ENCODE measurements around the gene FRMD4A. TPM values are rescaled to one million over a fixed set of nuclear protein-coding genes. Genes with fewer than 3 reads are reported as not detected.

FRMD4A gene
- total and polyA plus RNA-seq, 5 donors from 2014 or later: 0.34 to 2.4 (median 0.54) TPM

DNA sequence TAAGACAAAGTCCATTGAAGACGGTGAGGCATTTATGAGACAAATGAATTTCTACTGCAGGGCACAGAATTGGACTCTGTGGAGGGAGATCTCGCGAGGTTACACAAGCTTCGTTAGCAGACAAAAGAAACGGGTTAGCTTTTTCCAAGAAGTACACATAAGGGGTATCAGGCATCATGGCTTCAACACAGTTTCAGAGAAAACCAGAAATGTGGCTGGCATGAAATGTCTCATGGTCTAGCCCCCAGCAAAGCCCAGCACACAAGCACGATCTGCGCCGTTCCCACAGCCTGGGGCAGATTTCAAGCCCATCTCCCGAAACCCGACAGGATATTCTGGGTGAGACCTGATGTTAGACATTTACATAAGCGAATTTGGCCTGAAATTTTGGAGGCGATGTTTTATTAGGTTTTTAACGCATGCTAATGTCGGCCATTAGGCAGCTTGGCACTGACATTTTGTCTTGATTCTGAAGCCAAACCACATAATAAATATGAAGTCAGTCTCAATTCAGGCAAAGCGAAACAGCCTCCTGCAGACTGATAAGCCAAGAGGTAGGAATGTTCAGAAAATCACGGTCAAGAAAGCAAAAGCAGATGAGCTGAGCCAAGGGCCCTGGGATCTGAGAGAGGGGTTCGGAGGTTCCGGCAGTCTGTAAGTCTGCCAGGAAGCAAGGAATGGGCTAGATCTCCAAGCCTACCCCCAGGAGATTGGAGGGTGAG is 503.5 kb downstream of the FRMD4A start:
- ATAC-seq (ENCODE audit: low read depth in 2 of 2) (no peak), DNase-seq (no peak)
- no peaks in the 10 kb centered on the region for H3K36me3 ChIP-seq (ENCODE audit: control insufficient read depth, insufficient read depth, low read length)
- Mint-ChIP-seq H3K27me3 (peaks cover 12% of the 10 kb centered on the region), H3K4me3 (no peak overlapping the region), H3K4me1 (peaks cover 0 to 11% (median 6%) of the 10 kb centered on the region in 4 donors), H3K9me3 (peaks cover 0 to 5% (median 0%) of the 10 kb centered on the region in 7 donors), H3K36me3 (no peaks in the 10 kb centered on the region), H3K27ac (no peak overlapping the region)
- H3K4me1 ChIP-seq (ENCODE audit: control insufficient read depth, insufficient read depth, low read length, poor library complexity, severe bottlenecking): no peaks in the 10 kb centered on the region
- H3K9me3 ChIP-seq (ENCODE audit: control insufficient read depth in 2 of 2, low read length in 2 of 2): no peaks in the 10 kb centered on the region
- no peaks in the 10 kb centered on the region for H3K27me3 ChIP-seq (ENCODE audit: control insufficient read depth, insufficient read depth, low read length)
- H3K27ac ChIP-seq (ENCODE audit: insufficient read depth, low read length, poor library complexity, severe bottlenecking): no peak overlapping the region
- no peak overlapping the region for H3K4me3 ChIP-seq (ENCODE audit: low read depth, low read length)

DNA sequence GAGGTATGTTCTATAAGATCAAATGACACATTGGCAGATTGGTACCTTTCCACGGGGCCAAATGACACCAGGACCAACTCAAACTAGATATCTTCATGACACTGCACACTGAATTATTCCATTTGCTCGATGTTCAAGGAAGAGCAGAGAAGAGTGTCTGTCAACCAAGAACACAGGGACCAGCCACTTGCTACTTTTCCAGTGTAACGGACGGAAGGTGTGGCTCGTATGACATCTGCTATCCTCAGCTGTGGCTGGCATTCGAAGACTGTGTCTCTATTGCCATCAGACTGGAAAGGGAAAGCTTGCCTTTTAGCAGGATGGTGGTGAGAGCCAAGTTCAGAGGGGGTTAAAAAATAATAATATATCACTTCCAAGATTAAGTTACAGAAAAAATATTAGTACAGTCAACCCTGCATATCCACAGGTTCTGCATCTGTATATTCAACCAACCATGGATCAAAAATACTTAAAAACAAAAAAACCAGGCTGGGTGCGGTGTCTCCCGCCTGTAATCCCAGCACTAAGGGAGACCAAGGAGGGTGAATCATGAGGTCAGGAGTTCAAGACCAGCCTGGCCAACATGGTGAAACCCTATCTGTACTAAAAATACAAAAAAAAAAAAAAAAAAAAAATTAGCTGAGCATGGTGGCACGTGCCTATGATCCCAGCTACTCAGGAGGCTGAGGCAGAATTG is 506.9 kb downstream of the FRMD4A start:
- Mint-ChIP-seq H3K27me3 (peaks cover 12% of the 10 kb centered on the region), H3K4me3 (no peak overlapping the region), H3K4me1 (peaks cover 0 to 19% (median 10%) of the 10 kb centered on the region in 4 donors), H3K27ac (peak overlapping the region in 1 of 3 donors; percentile 44), H3K9me3 (peaks cover 0 to 5% (median 0%) of the 10 kb centered on the region in 7 donors), H3K36me3 (no peaks in the 10 kb centered on the region)
- H3K4me1 ChIP-seq (ENCODE audit: control insufficient read depth, insufficient read depth, low read length, poor library complexity, severe bottlenecking): peaks cover 14% of the 10 kb centered on the region
- H3K9me3 ChIP-seq (ENCODE audit: control insufficient read depth in 2 of 2, low read length in 2 of 2): no peaks in the 10 kb centered on the region
- no peak overlapping the region for H3K4me3 ChIP-seq (ENCODE audit: low read depth, low read length)
- no peak for ATAC-seq (ENCODE audit: low read depth in 2 of 2)
- H3K27me3 ChIP-seq (ENCODE audit: control insufficient read depth, insufficient read depth, low read length): no peaks in the 10 kb centered on the region
- no peaks in the 10 kb centered on the region for H3K36me3 ChIP-seq (ENCODE audit: control insufficient read depth, insufficient read depth, low read length)
- no peak overlapping the region for H3K27ac ChIP-seq (ENCODE audit: insufficient read depth, low read length, poor library complexity, severe bottlenecking)
- DNase-seq: no peak

DNA sequence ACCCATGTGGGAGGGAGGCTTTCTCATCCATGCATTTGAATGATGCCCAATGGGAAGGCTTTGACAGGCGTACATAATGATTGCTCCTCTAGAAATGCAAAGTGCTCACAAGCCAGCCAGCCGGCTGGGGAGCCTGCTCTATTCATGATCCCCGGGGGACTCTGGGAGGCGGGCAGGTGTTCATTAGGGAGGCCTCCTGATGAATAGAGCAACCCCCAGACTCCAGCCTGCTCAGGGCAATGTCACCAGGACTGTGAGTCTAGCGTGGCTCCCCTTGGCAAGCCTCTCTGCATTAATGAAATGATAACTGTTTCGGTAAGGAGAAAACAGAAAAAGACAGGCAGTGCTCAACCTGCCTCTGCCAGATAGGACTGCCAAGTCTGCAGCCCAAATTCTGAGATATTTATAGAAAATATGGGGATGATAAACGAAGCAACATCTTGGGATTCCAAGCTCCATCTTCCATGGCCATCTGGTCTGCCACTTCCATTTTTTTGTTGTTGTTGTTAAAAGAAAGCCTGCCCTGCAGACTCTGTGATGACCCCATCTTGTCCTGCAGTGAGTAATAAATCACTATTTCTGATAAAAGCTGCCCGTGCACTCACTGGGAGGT is 507.5 kb downstream of the FRMD4A start:
- peak overlapping the region in 1 of 3 donors; percentile 44 for H3K27ac Mint-ChIP-seq
- H3K4me3 Mint-ChIP-seq: no peak overlapping the region
- peaks cover 12% of the 10 kb centered on the region for H3K27me3 Mint-ChIP-seq
- DNase-seq: no peak
- Histone ChIP-seq H3K4me3 (ENCODE audit: low read depth, low read length) (no peak overlapping the region), H3K27ac (ENCODE audit: insufficient read depth, low read length, poor library complexity, severe bottlenecking) (no peak overlapping the region), H3K36me3 (ENCODE audit: control insufficient read depth, insufficient read depth, low read length) (no peaks in the 10 kb centered on the region), H3K27me3 (ENCODE audit: control insufficient read depth, insufficient read depth, low read length) (no peaks in the 10 kb centered on the region), H3K4me1 (ENCODE audit: control insufficient read depth, insufficient read depth, low read length, poor library complexity, severe bottlenecking) (peaks cover 14% of the 10 kb centered on the region), H3K9me3 (ENCODE audit: control insufficient read depth in 2 of 2, low read length in 2 of 2) (no peaks in the 10 kb centered on the region)
- ATAC-seq (ENCODE audit: low read depth in 2 of 2): no peak
- H3K9me3 Mint-ChIP-seq: peaks cover 0 to 5% (median 0%) of the 10 kb centered on the region in 7 donors
- peaks cover 0 to 19% (median 10%) of the 10 kb centered on the region in 4 donors for H3K4me1 Mint-ChIP-seq
- H3K36me3 Mint-ChIP-seq: no peaks in the 10 kb centered on the region

- Histone ChIP-seq H3K4me3 (ENCODE audit: low read depth, low read length) (no peak overlapping the region), H3K9me3 (ENCODE audit: control insufficient read depth in 2 of 2, low read length in 2 of 2) (no peaks in the 10 kb centered on the region), H3K27me3 (ENCODE audit: control insufficient read depth, insufficient read depth, low read length) (no peaks in the 10 kb centered on the region), H3K36me3 (ENCODE audit: control insufficient read depth, insufficient read depth, low read length) (no peaks in the 10 kb centered on the region), H3K4me1 (ENCODE audit: control insufficient read depth, insufficient read depth, low read length, poor library complexity, severe bottlenecking) (peaks cover 14% of the 10 kb centered on the region), H3K27ac (ENCODE audit: insufficient read depth, low read length, poor library complexity, severe bottlenecking) (no peak overlapping the region)
- no peaks in the 10 kb centered on the region for H3K36me3 Mint-ChIP-seq
- ATAC-seq (ENCODE audit: low read depth in 2 of 2) (no peak), DNase-seq (no peak)
- no peak overlapping the region for H3K27ac Mint-ChIP-seq
- H3K27me3 Mint-ChIP-seq: peaks cover 11% of the 10 kb centered on the region
- H3K9me3 Mint-ChIP-seq: peaks cover 0 to 5% (median 0%) of the 10 kb centered on the region in 7 donors
- no peak overlapping the region for H3K4me3 Mint-ChIP-seq
- H3K4me1 Mint-ChIP-seq: peaks cover 0 to 19% (median 10%) of the 10 kb centered on the region in 4 donors
Observed at GRCh38 chr10:13822490-13822889, 508.2 kb downstream of the FRMD4A start.

GRCh38 chr10:13820964-13821337 is 509.8 kb downstream of the FRMD4A start:
- H3K9me3 Mint-ChIP-seq: peaks cover 0 to 6% (median 2%) of the 10 kb centered on the region in 7 donors

DNA sequence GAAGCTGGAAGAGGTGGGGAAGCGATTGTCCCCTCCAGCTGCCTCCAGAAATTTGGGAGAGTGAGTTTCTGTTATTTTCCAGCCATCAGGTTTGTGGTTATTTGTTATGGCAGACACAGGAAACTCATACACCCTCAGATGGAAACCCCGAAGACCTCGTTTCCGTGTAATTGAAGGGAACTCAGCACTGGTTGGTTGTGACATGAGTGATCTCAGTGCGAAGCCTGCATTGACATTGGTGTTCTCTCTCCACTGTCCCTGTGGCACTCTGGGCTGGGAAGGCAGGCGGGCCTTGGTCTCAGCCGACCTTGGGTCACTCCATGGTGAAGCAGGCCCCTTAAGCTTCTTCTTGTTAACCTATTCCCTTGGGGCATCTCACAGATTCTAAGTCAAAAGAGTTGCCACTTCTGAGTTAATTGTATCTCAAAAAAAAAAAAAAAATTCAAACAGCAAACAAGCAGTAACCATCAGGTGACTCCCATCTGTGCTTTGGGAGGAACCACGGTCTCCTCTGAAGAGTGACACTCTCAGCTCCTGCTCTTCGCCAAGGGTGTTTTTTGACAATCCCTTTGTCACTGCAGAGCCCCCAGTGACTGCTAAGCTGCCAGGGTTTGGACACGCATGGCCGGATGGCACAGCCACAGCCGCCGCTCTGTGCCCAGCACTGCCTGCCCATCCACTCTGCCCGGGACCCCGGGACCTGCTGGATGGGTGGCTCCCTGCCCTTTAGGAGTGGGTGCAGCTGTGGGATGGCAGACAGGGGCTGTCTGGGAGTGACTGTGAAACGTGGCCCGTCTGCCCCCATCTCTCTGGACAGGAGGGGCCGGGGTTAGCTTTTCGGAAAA is 510.4 kb downstream of the FRMD4A start:
- H3K27ac Mint-ChIP-seq: peak overlapping the region in 1 of 3 donors; percentile 77
- Histone ChIP-seq H3K4me3 (ENCODE audit: low read depth, low read length) (no peak overlapping the region), H3K27me3 (ENCODE audit: control insufficient read depth, insufficient read depth, low read length) (no peaks in the 10 kb centered on the region), H3K27ac (ENCODE audit: insufficient read depth, low read length, poor library complexity, severe bottlenecking) (no peak overlapping the region), H3K4me1 (ENCODE audit: control insufficient read depth, insufficient read depth, low read length, poor library complexity, severe bottlenecking) (peaks cover 14% of the 10 kb centered on the region), H3K9me3 (ENCODE audit: control insufficient read depth in 2 of 2, low read length in 2 of 2) (no peaks in the 10 kb centered on the region), H3K36me3 (ENCODE audit: control insufficient read depth, insufficient read depth, low read length) (no peaks in the 10 kb centered on the region)
- H3K27me3 Mint-ChIP-seq: peaks cover 6% of the 10 kb centered on the region
- peaks cover 0 to 19% (median 10%) of the 10 kb centered on the region in 4 donors for H3K4me1 Mint-ChIP-seq
- DNase-seq: peak in 1 of 3 donors; percentile 63
- H3K9me3 Mint-ChIP-seq: peaks cover 0 to 6% (median 2%) of the 10 kb centered on the region in 7 donors
- peak in 1 of 2 donors; percentile 31 for ATAC-seq (ENCODE audit: low read depth in 2 of 2)
- H3K36me3 Mint-ChIP-seq: no peaks in the 10 kb centered on the region
- H3K4me3 Mint-ChIP-seq: peak overlapping the region in 1 of 4 donors; percentile 25

More at GRCh38 chr10:13820964-13821337, 509.8 kb downstream of the FRMD4A start:
- Histone ChIP-seq H3K27ac (ENCODE audit: insufficient read depth, low read length, poor library complexity, severe bottlenecking) (no peak overlapping the region), H3K27me3 (ENCODE audit: control insufficient read depth, insufficient read depth, low read length) (no peaks in the 10 kb centered on the region), H3K9me3 (ENCODE audit: control insufficient read depth in 2 of 2, low read length in 2 of 2) (no peaks in the 10 kb centered on the region), H3K4me3 (ENCODE audit: low read depth, low read length) (no peak overlapping the region), H3K36me3 (ENCODE audit: control insufficient read depth, insufficient read depth, low read length) (no peaks in the 10 kb centered on the region), H3K4me1 (ENCODE audit: control insufficient read depth, insufficient read depth, low read length, poor library complexity, severe bottlenecking) (peaks cover 14% of the 10 kb centered on the region)
- H3K36me3 Mint-ChIP-seq: no peaks in the 10 kb centered on the region
- H3K4me3 Mint-ChIP-seq: peak overlapping the region in 1 of 4 donors; percentile 11
- peaks cover 0 to 19% (median 10%) of the 10 kb centered on the region in 4 donors for H3K4me1 Mint-ChIP-seq
- H3K27me3 Mint-ChIP-seq: peaks cover 6% of the 10 kb centered on the region
- H3K27ac Mint-ChIP-seq: peak overlapping the region in 2 of 3 donors; percentile 25 to 77
- DNase-seq: no peak
- ATAC-seq (ENCODE audit: low read depth in 2 of 2): no peak
